Hepatocyte (in vitro differentiated cells): Measurements from ENCODE around the gene APOE. TPM values are rescaled to one million over a fixed set of nuclear protein-coding genes. Genes with fewer than 3 reads are reported as not detected.

ENCODE experiments used
- DNase-seq: peaks from one replicate; pipeline ENCODE4 v3.0.0-alpha.2; 2016; ENCODE audit warnings: low spot score
- H2AFZ ChIP-seq: fragments of 200-600 bp; sonication (generic); 2 replicates; pipeline ENCODE4 v1.6.0; 2016; ENCODE audit warnings: antibody characterized with exemption, mild to moderate bottlenecking
- H3K27ac ChIP-seq: fragments of 200-600 bp; sonication (generic); 2 replicates; pipeline ENCODE4 v1.5.1; 2016; ENCODE audit warnings: mild to moderate bottlenecking
- H3K27me3 ChIP-seq: fragments of 200-600 bp; sonication (generic); 2 replicates; pipeline ENCODE4 v1.6.1; 2016
- H3K36me3 ChIP-seq: fragments of 200-600 bp; sonication (generic); replicated peaks from 2 replicates; pipeline ENCODE4 v1.5.1; 2016; ENCODE audit warnings: low read depth; ENCODE audit not compliant: insufficient read depth
- H3K4me1 ChIP-seq: fragments of 200-600 bp; sonication (generic); 2 replicates; pipeline ENCODE4 v1.5.1; 2016; ENCODE audit warnings: mild to moderate bottlenecking, moderate library complexity; ENCODE audit not compliant: insufficient read depth
- H3K4me2 ChIP-seq: fragments of 200-600 bp; sonication (generic); 2 replicates; pipeline ENCODE4 v1.6.0; 2016
- H3K4me3 ChIP-seq: fragments of 200-600 bp; sonication (generic); 2 replicates; pipeline ENCODE4 v1.5.1; 2016; ENCODE audit warnings: mild to moderate bottlenecking
- H3K79me2 ChIP-seq: fragments of 200-600 bp; sonication (generic); 2 replicates; pipeline ENCODE4 v1.6.0; 2017; ENCODE audit warnings: mild to moderate bottlenecking
- H3K9me2 ChIP-seq: fragments of 200-600 bp; sonication (generic); replicated peaks from 2 replicates; pipeline ENCODE4 v1.6.0; 2017; ENCODE audit warnings: mild to moderate bottlenecking; ENCODE audit not compliant: insufficient read depth
- H3K9me3 ChIP-seq: fragments of 200-600 bp; sonication (generic); 2 replicates; pipeline ENCODE4 v1.5.1; 2016; ENCODE audit warnings: low read depth, mild to moderate bottlenecking
- H4K20me1 ChIP-seq: fragments of 200-600 bp; sonication (generic); 2 replicates; pipeline ENCODE4 v1.6.0; 2016; ENCODE audit warnings: mild to moderate bottlenecking; ENCODE audit not compliant: insufficient read depth, poor library complexity, severe bottlenecking
- CTCF ChIP-seq: fragments of 200-600 bp; sonication (generic); IDR thresholded peaks from 2 replicates; pipeline ENCODE4 v1.5.1; 2016; ENCODE audit warnings: antibody characterized with exemption, mild to moderate bottlenecking; ENCODE audit not compliant: poor library complexity
- EZH2 ChIP-seq: fragments of 200-600 bp; sonication (generic); IDR thresholded peaks from 2 replicates; pipeline ENCODE4 v1.6.1; 2016; ENCODE audit warnings: antibody characterized with exemption, mild to moderate bottlenecking, borderline replicate concordance
- EZH2phosphoT487 ChIP-seq: fragments of 200-600 bp; sonication (generic); IDR thresholded peaks from one replicate; pipeline ENCODE4 v1.6.1; 2018; ENCODE audit warnings: antibody characterized with exemption, mild to moderate bottlenecking, low read depth, moderate library complexity; ENCODE audit not compliant: unreplicated experiment, severe bottlenecking
- WGBS: methylation state at CpG from one replicate; pipeline ENCODE4 v1.1.6; 2016; ENCODE audit warnings: low lambda C conversion rate; ENCODE audit errors: missing lambda C conversion rate; 5-methylcytosine and 5-hydroxymethylcytosine counted together
- polyA plus RNA-seq: library from polyadenylated mRNA; unstranded; fragments of >200 nt; fragmentation: Nextera tagmentation; extraction: Ambion mirVana; gene quantifications from 2 replicates; pipeline ENCODE4 v1.2.1, GENCODE V29; 2016
- total RNA-seq: library from RNA; depleted of rRNA; stranded (reverse); fragments of >200 nt; gene quantifications from 2 replicates; pipeline ENCODE4 v1.2.3, GENCODE V29; 2014

APOE gene
- total and polyA plus RNA-seq, 2 experiments from 2014 or later = 3,946 to 4,019 TPM

GRCh38 chr19:44954649-44955504 lies 49.3 kb downstream of the APOE start, which contains the start of gene CLPTM1:
Gene CLPTM1, plus strand, starts transcription at chr19:44955380. Its CDS starts 16 bp downstream, at chr19:44955396.
- peak within 1 kb of the TSS; percentile 94 for H3K27ac ChIP-seq
- peaks cover 13% of the 10 kb centered on the region for H3K4me1 ChIP-seq
- H3K4me2 ChIP-seq = peak within 1 kb of the TSS; percentile 97
- no peaks in the 10 kb centered on the region for H3K27me3 ChIP-seq
- peak within 1 kb of the TSS; percentile 76 for H2AFZ ChIP-seq
- H3K4me3 ChIP-seq = peak within 1 kb of the TSS; percentile 96
- no peaks in the 10 kb centered on the region for H3K36me3 ChIP-seq
- no peaks in the 10 kb centered on the region for H3K9me2 ChIP-seq
- TF ChIP-seq EZH2phosphoT487 (no peak), CTCF (no peak), EZH2 (no peak)
- H4K20me1 ChIP-seq = peaks cover 42% of the 10 kb centered on the region
- WGBS = 2% methylated on average over 39 of the region's 65 CpGs
- peak; percentile 99 for DNase-seq
- no peaks in the 10 kb centered on the region for H3K9me3 ChIP-seq
- H3K79me2 ChIP-seq = peaks cover 52% of the 10 kb centered on the region

GRCh38 chr19:44955505-44956439 lies 50.2 kb downstream of the APOE start:
- TF ChIP-seq EZH2phosphoT487 (no peak), EZH2 (no peak), CTCF (no peak)
- Histone ChIP-seq H3K36me3 (no peaks in the 10 kb centered on the region), H4K20me1 (peaks cover 48% of the 10 kb centered on the region), H3K9me3 (no peaks in the 10 kb centered on the region), H3K79me2 (peaks cover 61% of the 10 kb centered on the region), H3K27ac (peak overlapping the region; percentile 77), H3K27me3 (no peaks in the 10 kb centered on the region), H3K4me3 (peak overlapping the region; percentile 96), H3K4me1 (peaks cover 13% of the 10 kb centered on the region), H3K4me2 (peak overlapping the region; percentile 97), H2AFZ (peak overlapping the region; percentile 46), H3K9me2 (no peaks in the 10 kb centered on the region)
- DNase-seq = no peak
- WGBS = 6% methylated on average over 35 of the region's 40 CpGs

DNA sequence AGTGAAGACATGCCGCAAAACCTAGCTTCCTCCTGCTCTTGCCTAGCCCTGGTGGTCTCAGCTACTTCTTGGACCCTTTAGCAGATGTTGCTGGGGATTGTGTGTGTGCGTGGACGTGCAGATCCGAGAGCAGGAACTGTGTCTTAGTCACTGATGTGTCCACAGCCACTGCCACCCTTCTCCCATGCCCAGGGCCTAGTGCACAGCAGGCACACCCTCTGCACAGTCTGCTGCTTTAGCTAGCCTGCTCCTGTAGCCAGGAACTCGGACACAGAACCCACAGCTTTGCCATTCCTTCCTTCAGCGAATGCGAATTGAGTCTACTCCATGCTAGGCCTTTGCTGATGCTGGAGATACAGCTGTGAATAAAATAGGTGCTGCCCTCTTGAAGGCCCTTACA lies 51.9 kb downstream of the APOE start:
- Histone ChIP-seq H2AFZ (no peak overlapping the region), H3K4me3 (no peak overlapping the region), H3K4me1 (peaks cover 8% of the 10 kb centered on the region), H3K9me2 (no peaks in the 10 kb centered on the region), H3K79me2 (peaks cover 78% of the 10 kb centered on the region), H3K27me3 (no peaks in the 10 kb centered on the region), H3K36me3 (no peaks in the 10 kb centered on the region), H3K9me3 (no peaks in the 10 kb centered on the region), H4K20me1 (peaks cover 48% of the 10 kb centered on the region), H3K27ac (no peak overlapping the region), H3K4me2 (no peak overlapping the region)
- no peak for TF ChIP-seq CTCF
- TF ChIP-seq EZH2 = no peak
- TF ChIP-seq EZH2phosphoT487 = no peak
- no peak for DNase-seq
- 94% methylated on average over 7 of the region's 7 CpGs for WGBS
